ENCODE measurements around the gene C13orf42. TPM values are rescaled to one million over a fixed set of nuclear protein-coding genes. Genes with fewer than 3 reads are reported as not detected.

The C13orf42 gene
- total RNA-seq, 1 donor from 2014 or later: not detected

DNA sequence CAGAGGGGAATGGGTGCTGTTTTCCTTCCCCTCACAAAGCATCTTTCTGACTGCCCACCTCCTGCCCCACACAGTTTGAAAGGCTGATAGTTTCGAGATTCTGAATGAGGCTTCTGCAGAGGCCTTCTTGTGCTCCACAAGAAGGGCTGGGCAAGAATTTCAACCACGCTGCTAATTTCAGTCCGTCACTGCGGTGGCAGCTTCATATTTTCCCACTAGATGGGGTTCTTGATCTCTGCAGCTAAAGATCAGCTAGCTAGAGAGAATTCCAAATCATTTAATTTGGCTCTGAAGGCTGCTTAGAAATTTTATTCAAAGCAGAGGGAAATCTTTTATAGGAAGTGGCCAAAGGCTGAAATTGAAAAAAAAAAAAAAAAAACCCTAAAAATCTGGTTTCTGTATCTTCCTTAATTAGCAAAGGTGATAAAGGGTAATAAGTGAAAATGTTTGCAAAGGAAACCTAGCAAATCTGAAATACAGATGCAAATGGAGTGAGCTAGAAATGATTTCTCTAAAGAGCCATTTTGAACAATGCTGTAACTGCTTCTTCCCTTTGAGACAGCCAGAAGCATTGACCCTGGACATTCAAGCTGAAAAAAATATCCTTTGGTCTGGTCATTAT is 38.0 kb upstream of the C13orf42 start:
- TF ChIP-seq, protein P1, sequence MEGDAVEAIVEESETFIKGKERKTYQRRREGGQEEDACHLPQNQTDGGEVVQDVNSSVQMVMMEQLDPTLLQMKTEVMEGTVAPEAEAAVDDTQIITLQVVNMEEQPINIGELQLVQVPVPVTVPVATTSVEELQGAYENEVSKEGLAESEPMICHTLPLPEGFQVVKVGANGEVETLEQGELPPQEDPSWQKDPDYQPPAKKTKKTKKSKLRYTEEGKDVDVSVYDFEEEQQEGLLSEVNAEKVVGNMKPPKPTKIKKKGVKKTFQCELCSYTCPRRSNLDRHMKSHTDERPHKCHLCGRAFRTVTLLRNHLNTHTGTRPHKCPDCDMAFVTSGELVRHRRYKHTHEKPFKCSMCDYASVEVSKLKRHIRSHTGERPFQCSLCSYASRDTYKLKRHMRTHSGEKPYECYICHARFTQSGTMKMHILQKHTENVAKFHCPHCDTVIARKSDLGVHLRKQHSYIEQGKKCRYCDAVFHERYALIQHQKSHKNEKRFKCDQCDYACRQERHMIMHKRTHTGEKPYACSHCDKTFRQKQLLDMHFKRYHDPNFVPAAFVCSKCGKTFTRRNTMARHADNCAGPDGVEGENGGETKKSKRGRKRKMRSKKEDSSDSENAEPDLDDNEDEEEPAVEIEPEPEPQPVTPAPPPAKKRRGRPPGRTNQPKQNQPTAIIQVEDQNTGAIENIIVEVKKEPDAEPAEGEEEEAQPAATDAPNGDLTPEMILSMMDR (IDR thresholded peaks at IDR 0.05): peak in 2 of 3 experiments; percentile 40 to 67
- intact Hi-C loops (cut with DNase I): loop anchor here (1.0 kb wide), 1 partner anchor 137 kb away; no protein-coding TSS in a partner anchor

DNA sequence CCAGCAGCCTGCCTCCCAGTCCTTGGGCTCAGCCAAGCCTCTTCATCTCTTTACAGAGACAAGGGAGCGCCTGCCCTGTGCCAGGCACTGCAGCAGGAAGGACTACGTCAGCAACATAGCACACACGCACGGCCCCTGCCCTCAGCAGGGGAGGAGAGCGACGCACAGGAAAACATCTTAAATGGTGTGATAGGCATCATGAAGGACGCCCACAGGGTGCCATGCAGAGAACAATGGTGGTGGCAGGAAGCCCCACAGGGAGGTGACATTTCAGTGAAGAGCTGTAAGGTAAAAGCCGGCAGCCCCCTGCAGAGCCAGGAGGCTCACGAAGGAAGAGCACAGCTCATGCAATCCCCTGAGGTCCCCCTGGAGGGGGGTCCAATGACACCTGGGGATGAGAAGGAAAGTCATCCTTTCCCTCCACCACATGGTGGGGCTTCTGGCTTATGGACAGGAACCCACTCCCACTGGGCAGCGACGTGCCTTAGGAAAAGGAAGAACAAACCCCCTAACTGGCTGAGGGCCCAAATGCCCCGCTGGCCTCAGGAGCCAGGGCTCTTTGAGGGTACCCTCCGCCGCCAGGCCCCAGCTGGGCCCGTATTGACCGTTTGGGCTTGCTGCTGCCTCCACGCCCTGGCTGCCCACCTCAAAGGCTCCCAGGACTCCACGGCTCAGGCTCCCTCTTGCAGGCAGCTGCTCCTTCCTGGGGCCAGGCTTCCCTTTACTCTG is 37.3 kb upstream of the C13orf42 start:
- H3K4me1 ChIP-seq: no peaks in the 10 kb centered on the region
- H3K27me3 ChIP-seq: no peaks in the 10 kb centered on the region
- TF ChIP-seq, protein P1 (IDR thresholded peaks at IDR 0.05): no peak
- no peaks in the 10 kb centered on the region for H3K9me3 ChIP-seq
- intact Hi-C loops (cut with DNase I): no loop called here
- no peaks in the 10 kb centered on the region for H3K36me3 ChIP-seq
- no peak for DNase-seq (ENCODE audit: low spot score in 2 of 2)
- no peak overlapping the region for H3K4me3 ChIP-seq
- no peak overlapping the region for H3K27ac ChIP-seq

More for the DNA sequence above, 38.0 kb upstream of the C13orf42 start:
- Histone ChIP-seq H3K27ac (no peak overlapping the region), H3K36me3 (no peaks in the 10 kb centered on the region), H3K4me3 (no peak overlapping the region), H3K4me1 (no peaks in the 10 kb centered on the region), H3K9me3 (no peaks in the 10 kb centered on the region), H3K27me3 (no peaks in the 10 kb centered on the region)
- no peak for DNase-seq (ENCODE audit: low spot score in 2 of 2)

GRCh38 chr13:51147732-51148131 is 36.7 kb upstream of the C13orf42 start:
- intact Hi-C loops (cut with DNase I): no loop called here

GRCh38 chr13:51146667-51147066 is 35.6 kb upstream of the C13orf42 start:
- H3K4me3 ChIP-seq: no peak overlapping the region
- TF ChIP-seq, protein P1 (IDR thresholded peaks at IDR 0.05): no peak
- H3K4me1 ChIP-seq: no peaks in the 10 kb centered on the region
- H3K9me3 ChIP-seq: no peaks in the 10 kb centered on the region
- no peaks in the 10 kb centered on the region for H3K36me3 ChIP-seq
- DNase-seq (ENCODE audit: low spot score in 2 of 2): no peak
- no peaks in the 10 kb centered on the region for H3K27me3 ChIP-seq
- intact Hi-C loops (cut with DNase I): no loop called here
- H3K27ac ChIP-seq: no peak overlapping the region

More at GRCh38 chr13:51147732-51148131, 36.7 kb upstream of the C13orf42 start:
- Histone ChIP-seq H3K27ac (no peak overlapping the region), H3K36me3 (no peaks in the 10 kb centered on the region), H3K9me3 (no peaks in the 10 kb centered on the region), H3K4me3 (no peak overlapping the region), H3K27me3 (no peaks in the 10 kb centered on the region), H3K4me1 (no peaks in the 10 kb centered on the region)
- TF ChIP-seq, protein P1 (IDR thresholded peaks at IDR 0.05): no peak
- no peak for DNase-seq (ENCODE audit: low spot score in 2 of 2)

GRCh38 chr13:51137250-51137649 is 26.2 kb upstream of the C13orf42 start:
- H3K36me3 ChIP-seq: no peaks in the 10 kb centered on the region
- DNase-seq (ENCODE audit: low spot score in 2 of 2): no peak
- no peak overlapping the region for H3K4me3 ChIP-seq
- no peaks in the 10 kb centered on the region for H3K4me1 ChIP-seq
- TF ChIP-seq, protein P1 (IDR thresholded peaks at IDR 0.05): no peak
- H3K27ac ChIP-seq: no peak overlapping the region
- no peaks in the 10 kb centered on the region for H3K9me3 ChIP-seq
- no peaks in the 10 kb centered on the region for H3K27me3 ChIP-seq
- intact Hi-C loops (cut with DNase I): no loop called here

Measured in ascending aorta (tissue), 2 donors.